IPS DF 4.7 (cell line): ENCODE data around the gene APOA4.
"Not testable (repeated sequence)": the region's sequence is repeated elsewhere in the genome, so short reads cannot be mapped to it uniquely, and the experiment has no call there.

Experiments
- DNase-seq: peaks from one replicate; pipeline ENCODE4 v3.0.0-alpha.2; 2013; ENCODE audit warnings: low spot score; ENCODE audit errors: extremely low read depth

Gene APOA4

GRCh38 chr11:116804001-116804400 lies 19.1 kb downstream of the APOA4 start:
- DNase-seq, result no peak

GRCh38 chr11:116801662-116802061 lies 21.4 kb downstream of the APOA4 start:
- DNase-seq, result not testable (repeated sequence)

DNA sequence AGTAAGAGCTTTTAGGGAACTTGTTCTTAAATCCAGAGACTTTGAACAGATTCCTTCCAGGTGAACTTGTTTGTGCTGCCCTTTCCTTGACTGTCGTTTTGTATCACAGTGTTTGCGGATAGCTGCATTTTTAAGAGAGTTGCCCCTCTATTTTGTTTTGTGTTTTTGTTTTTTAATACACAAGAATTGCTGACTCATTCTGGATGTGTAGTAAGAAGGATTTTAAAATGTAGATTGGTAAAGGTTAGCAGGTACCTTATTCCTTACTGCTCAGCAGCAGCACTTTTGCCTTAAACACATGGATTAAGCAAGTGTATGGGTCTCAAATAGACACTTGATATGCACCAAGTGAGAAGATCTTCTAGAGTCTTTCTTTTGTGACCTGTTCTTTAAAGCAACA lies 22.5 kb downstream of the APOA4 start:
- DNase-seq, result no peak

GRCh38 chr11:116798368-116798767 lies 24.7 kb downstream of the APOA4 start:
- no peak for DNase-seq

- no peak for DNase-seq
Observed at GRCh38 chr11:116797816-116798215, 25.3 kb downstream of the APOA4 start.

- DNase-seq, result no peak
Observed at GRCh38 chr11:116796548-116796947, 26.6 kb downstream of the APOA4 start.

DNA sequence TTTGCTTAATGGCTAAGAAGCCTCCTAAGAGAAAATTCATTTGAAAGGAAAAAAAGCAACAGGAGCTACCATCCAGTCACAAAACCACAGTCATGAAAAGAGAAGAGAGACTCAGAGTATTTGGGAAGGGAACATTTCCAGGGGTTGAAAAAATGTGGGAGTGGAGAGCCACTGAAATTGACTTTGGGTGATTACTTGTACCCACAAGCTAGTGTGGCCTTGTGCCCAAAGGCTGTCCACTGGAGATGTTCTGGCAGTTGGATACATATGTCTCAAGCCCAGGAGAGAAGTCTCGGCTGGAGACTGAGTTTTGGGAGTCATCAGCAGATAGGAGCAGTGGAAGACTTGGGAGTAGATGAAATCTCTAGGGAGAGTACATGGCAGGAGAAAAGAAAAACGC lies 28.3 kb downstream of the APOA4 start:
- no peak for DNase-seq

- no peak for DNase-seq
Observed at GRCh38 chr11:116793772-116794097, 29.4 kb downstream of the APOA4 start.

DNA sequence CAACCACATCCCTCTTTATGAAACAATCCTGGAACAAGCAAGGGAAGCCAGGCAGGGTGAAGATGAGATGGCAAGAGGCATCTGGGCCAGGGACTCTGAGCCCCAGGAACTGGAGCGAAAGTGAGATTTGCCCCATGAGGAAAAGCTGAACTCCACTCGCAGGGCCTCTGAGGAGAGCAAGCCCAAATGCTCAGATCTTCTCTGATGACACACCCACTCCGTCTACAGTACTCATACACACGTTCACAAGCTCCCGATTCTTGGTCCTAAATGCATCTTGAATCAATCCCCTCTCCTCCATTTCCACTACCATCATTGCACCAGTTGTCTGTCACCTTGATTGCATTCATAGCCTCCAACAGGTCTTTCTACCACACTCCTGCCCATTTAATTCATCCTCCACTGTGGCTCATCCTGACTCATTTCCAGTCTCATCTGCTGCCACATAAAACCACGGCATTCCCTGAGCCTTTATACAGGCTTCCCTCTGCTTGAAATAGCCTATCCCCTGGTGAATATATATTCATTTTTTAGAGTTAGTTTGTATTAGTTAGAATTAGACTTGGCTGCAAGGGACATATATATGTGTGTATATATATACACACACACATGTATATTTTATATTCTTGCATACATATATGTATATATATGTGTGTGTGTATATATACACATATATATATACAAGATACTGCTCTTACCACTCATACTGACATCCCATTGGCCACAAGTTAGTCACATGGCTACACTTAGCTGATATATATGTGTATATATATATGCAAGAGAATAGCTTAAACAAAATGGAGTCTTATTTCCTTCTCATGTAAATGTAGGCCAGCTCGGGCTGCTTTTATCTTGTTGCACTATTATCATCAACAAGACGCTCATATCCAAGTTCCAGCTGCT lies 30.0 kb downstream of the APOA4 start:
- DNase-seq, result no peak

- no peak for DNase-seq
Observed at GRCh38 chr11:116792144-116792868, 30.8 kb downstream of the APOA4 start.

DNA sequence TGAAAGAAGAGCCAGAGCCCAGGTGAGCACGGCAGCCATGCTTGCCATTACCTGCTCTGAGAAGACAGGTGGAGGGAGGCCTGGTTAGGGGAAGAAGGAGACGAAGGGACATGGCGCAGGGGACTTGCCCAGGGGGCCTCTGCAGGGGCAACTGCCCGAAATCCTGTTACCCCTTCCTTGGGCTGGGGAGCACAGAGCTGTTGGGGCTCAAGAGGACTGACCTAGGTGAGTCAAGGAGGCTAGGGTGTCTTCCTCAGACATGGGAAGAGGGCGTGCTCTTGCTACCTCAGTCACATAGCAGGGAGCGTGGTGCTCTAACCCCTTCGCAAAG lies 31.3 kb downstream of the APOA4 start, which contains the start of gene APOA5:
APOA5 (minus strand) TSS at position 67 of the 331 bp plus-strand sequence; CDS start at position 48, 19 bp downstream.
- no peak for DNase-seq

DNA sequence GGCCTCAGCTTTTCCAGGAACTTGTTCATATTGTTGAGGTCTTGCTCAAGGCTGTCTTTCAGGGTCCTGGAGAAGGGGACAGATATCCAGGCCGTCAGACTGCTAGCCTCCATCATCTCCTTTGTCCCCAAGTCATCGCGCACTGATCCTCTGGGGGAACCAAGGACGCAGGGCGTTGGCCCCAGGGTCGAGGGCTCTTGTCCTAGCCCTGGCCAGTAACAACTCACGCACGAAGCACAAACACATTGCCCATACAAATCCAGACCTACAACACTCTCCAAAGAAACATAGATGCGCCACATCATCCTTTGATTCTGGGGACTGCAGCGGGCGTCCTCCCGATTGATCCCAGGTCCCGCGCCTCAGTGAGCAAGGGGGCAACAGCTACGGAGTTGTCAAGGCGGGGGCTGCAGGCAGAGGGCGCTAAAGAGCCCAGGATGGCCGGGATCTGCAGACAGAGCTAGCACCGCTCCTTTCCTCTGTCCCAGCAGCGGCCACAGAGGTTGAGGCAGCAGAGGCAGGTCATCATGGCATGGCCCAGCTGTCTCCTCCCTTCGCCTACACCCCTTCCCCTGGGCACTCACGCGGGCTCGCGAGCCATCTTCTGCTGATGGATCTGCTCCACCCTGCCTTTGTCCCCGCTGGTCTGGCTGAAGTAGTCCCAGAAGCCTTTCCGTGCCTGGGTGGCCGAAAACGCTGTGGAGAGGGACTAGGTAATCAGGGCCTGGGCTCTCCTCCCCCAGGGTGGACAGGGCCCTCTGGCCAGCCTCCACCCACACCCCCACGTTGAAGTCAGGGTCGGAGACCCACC lies 31.9 kb downstream of the APOA4 start:
- peak; percentile 46 for DNase-seq

DNA sequence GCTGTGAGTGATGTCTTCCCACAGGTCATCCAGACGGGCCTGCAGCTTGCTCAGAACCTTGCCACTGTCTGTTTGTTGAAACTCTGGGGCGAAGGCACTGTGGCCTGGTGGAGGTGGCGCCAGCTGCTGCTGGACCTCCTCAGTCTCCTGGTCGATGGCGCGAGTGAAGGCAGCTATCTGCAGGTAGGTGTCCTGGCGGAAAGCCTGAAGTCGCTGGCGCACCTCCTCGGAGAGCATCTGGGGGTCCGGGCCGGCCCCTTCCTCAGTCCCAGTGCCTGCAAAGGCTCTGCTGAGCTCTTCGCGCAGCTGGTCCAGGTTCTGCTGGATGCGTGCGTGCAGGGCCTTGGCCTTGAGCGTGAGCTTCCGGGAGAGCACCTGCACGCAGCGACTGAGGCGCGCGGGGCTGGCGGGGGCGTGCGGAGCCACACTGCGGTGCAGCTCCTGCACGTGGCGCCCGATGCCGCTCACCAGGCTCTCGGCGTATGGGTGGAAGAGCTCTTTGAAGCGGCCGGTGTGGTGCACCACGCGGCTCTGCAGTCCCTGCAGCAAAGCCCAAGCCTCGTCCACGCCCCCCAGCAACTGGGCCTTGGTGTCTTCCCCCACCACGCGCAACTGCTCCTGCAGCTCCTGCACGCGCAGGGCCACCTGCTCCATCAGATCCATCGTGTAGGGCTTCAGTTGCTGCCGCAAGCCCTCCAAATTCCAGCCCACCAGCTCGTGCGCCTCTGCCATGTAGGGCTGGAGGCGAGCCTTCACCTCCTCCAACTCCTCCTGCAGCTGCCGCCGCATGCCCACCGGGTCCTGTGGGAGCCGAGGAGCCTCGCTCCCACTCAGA lies 32.7 kb downstream of the APOA4 start:
- no peak for DNase-seq

GRCh38 chr11:116788975-116789374 lies 34.1 kb downstream of the APOA4 start:
- DNase-seq, result no peak

DNA sequence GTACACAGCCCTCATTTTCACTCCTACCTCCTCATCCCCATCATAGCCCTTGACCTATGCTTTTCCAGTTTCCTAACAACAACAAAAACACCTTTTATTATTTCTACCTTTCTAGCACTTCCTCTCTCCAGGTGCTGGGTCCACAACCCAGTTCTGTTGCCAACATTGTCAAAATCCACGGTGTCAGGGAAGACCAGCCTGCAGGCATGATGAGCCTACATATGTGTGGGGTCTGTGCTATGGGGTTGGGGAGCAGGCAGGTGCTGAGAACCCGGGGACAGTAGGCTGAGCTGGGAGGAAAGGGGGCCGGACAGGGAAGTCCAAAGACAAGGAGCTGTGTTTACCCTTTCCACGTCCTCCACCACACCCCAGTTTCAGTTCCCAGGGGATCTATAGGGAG lies 34.6 kb downstream of the APOA4 start:
- DNase-seq, result no peak

DNA sequence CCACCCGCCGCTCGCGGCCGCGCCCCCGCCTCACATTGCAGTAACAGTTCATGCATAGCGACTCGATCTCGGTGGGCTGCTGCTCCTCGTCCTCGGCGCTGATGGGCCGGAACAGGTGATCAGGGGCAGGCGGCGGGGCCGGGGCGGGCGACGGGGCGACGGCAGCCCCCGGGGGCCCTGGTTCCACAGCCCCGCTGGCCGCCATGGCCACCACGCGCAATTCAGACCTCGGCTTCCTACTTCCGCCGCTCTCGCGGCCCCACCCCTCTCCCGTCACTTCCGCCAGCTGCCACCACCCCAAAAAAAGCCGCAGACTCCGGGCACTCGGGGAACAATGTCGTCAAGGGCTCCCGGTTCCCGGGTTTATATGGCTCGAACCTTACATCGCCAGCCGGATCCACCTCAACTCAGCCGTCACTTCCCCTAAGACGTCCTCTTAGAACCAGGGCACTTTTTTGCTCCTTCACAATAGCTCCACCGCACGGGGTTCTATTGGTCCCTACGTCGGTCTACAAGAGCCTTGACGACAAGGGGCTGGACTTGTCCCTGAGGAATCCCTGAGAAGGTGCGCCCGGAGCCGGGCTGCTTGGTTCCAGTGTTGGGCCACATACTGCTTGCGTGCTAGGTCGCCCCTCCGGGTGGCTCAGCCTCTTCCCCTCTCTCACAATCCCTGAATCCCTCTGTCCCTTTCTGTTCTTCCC lies 35.2 kb downstream of the APOA4 start, which contains the start of gene ZPR1:
ZPR1 (minus strand) TSS at position 238 of the 701 bp plus-strand sequence; CDS start at position 205, 33 bp downstream.
- DNase-seq, result peak; percentile 22

GRCh38 chr11:116787436-116787785 lies 35.7 kb downstream of the APOA4 start:
- no peak for DNase-seq

DNA sequence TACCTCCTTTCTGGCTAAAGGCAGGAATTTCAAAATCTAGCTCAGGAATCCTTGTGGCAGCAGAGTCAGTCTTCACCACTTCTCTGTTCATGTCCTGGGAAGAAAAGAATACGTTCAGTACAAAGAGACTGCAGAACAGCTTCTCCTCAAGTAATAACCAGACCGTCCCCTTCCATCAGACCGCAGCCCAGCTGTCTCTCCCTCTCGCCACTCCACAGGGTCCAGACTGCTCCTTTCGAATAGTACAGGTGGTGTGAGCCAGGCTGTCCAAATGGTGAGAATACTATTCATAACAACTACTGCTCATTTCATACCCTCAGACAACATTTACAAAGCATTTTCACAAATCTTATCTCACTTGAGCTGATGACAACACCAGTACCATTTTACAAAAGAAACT lies 36.1 kb downstream of the APOA4 start:
- no peak for DNase-seq

GRCh38 chr11:116786326-116786725 lies 36.8 kb downstream of the APOA4 start:
- no peak for DNase-seq

DNA sequence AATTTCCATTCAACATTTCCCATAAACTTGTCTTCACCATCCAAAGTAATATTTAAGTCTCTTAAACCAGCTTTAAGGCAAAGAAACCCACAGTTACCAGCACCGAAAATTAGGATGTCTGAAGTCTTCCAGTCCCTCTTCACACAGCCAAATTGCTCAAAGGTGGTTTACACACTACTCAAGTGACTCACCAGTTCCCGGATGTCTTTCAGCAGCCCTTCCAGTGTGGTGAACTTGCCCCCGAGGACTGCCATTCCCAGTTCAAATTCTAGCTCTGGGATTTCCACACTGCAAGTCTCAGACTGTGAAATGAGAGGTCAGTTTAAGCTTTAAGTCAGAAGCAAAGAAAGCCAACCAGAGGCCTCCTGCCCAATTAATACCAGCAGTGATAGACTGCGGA lies 40.4 kb downstream of the APOA4 start:
- no peak for DNase-seq
